HEK293T (cell line): Measurements from ENCODE around the gene PPM1H.

Experiments
- CTCF ChIA-PET: fragments of 350-600 bp; formaldehyde crosslinking; extraction: SDS; loops from one replicate; lab custom pipeline; 2021; ENCODE audit warnings: antibody characterized with exemption, inconsistent platforms; lab: Yijun Ruan, JAX
- POLR2A ChIA-PET: fragments of 350-600 bp; formaldehyde crosslinking; extraction: SDS; loops from one replicate; lab custom pipeline; 2020; ENCODE audit warnings: antibody characterized with exemption, inconsistent platforms; lab: Yijun Ruan, JAX
- DNase-seq: peaks from one replicate; pipeline ENCODE4 v3.0.0; 2012; ENCODE audit warnings: mixed read lengths; ENCODE audit errors: extremely low spot score
- ARNT ChIP-seq: fragments of 450-650 bp; IDR thresholded peaks from 2 replicates; pipeline ENCODE4 v1.6.1; 2017; ENCODE audit warnings: mild to moderate bottlenecking
- BHLHE40 ChIP-seq: fragments of 450-650 bp; IDR thresholded peaks from 2 replicates; pipeline ENCODE4 v1.6.1; 2016; ENCODE audit warnings: mild to moderate bottlenecking, moderate library complexity, borderline replicate concordance
- CTBP1 ChIP-seq: fragments of 450-650 bp; IDR thresholded peaks from 2 replicates; pipeline ENCODE4 v1.6.1; 2016; ENCODE audit warnings: borderline replicate concordance
- ELF4 ChIP-seq: fragments of 450-650 bp; IDR thresholded peaks from 2 replicates; pipeline ENCODE4 v1.6.1; 2017; ENCODE audit warnings: antibody characterized with exemption
- FOXA1 ChIP-seq: fragments of 450-650 bp; IDR thresholded peaks from 2 replicates; pipeline ENCODE4 v1.6.1; 2016; ENCODE audit warnings: mild to moderate bottlenecking
- FOXK2 ChIP-seq: fragments of 450-650 bp; IDR thresholded peaks from 2 replicates; pipeline ENCODE4 v1.6.1; 2016; ENCODE audit warnings: mild to moderate bottlenecking
- FOXM1 ChIP-seq: fragments of 450-650 bp; IDR thresholded peaks from 2 replicates; pipeline ENCODE4 v1.6.1; 2017; ENCODE audit warnings: mild to moderate bottlenecking, borderline replicate concordance
- HDGF ChIP-seq: fragments of 450-650 bp; IDR thresholded peaks from 2 replicates; pipeline ENCODE4 v1.6.1; 2017; ENCODE audit warnings: antibody characterized with exemption, borderline replicate concordance
- L3MBTL2 ChIP-seq: fragments of 450-650 bp; conservative IDR thresholded peaks from 2 replicates; pipeline ENCODE4 v1.6.1; 2016; ENCODE audit warnings: mild to moderate bottlenecking
- LEF1 ChIP-seq: fragments of 450-650 bp; IDR thresholded peaks from 2 replicates; pipeline ENCODE4 v1.6.1; 2017; ENCODE audit warnings: mild to moderate bottlenecking, borderline replicate concordance
- NFRKB ChIP-seq: fragments of 450-650 bp; IDR thresholded peaks from 2 replicates; pipeline ENCODE4 v1.6.1; 2016; ENCODE audit warnings: mild to moderate bottlenecking, moderate library complexity
- SP1 ChIP-seq: fragments of 450-650 bp; IDR thresholded peaks from 2 replicates; pipeline ENCODE4 v1.6.1; 2017
- SUZ12 ChIP-seq: fragments of 450-650 bp; IDR thresholded peaks from 2 replicates; pipeline ENCODE4 v1.6.1; 2016; ENCODE audit warnings: mild to moderate bottlenecking
- TARDBP ChIP-seq: fragments of 450-650 bp; IDR thresholded peaks from 2 replicates; pipeline ENCODE4 v1.6.1; 2016
- ZNF384 ChIP-seq: fragments of 450-650 bp; IDR thresholded peaks from 2 replicates; pipeline ENCODE4 v1.6.1; 2016
- TF ChIP-seq, protein P1 (sequence below): fragments of 450-650 bp; IDR thresholded peaks from 2 replicates; pipeline ENCODE4 v1.6.1; 2016

Gene PPM1H

DNA sequence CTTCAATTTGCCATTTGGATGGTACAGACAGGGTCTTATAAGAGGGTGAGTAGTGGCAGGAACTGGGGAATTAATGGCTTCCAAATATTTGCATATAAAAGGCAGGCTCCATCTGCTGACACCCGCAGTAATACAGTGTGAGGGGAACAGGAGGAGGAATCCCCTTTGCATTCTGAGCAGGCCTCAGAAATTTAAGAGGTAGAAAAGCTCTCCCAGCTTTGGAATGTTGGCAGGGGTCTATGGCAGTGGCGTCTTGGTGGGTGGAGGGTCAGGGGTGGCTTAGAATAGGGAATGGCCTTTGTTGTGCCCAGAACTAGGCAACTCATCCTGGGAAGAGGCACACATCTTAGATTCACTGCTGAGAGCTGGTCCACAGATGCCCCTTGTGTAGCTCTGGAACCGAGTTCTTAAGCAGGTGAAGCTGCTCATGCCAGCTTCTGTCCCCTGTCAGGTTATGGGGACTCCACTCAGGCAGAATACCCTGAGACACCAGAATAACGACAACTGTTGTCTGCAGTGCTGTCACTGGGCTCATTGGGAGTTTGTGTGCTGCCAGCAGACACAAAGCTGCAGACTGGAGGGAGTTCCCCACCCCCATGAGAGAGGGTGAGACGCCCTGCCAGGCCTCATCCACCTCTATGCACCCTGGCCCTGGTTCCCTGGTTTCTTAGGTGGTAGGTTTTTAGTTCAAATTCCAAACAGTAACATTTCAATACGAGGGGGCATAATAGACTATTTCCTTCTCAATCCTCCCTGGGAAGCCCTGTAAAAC, 278.2 kb downstream of the PPM1H start:
- ChIA-PET POLR2A (no interaction called here), CTCF (no interaction called here)
- TF ChIP-seq TARDBP = no peak
- TF ChIP-seq FOXA1 = no peak
- no peak for DNase-seq

DNA sequence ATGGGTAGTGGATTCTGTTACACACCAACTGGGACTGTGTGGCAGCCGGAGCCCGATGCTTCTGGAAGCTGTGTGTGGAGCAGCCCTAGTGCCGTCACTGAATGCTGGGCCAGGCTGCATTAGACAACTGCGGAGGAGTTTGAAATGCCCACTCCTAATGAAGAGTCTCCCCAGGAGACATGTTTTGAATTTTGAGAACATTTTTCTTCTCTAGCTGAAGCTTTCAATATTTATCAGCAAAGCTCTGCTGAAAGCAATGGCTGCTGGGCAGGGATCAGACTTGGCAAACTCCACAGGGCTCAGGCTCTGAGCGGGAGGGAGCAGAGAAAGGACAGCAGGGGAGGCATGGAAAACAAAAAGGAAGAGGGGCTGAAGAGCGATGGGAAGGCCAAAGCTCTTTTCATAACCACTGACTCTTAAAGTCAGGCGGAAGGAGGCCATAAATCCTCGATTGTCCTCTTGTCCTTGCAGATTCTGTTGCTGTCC, 279.2 kb downstream of the PPM1H start:
- CTCF ChIA-PET = no interaction called here
- no peak for DNase-seq
- POLR2A ChIA-PET = no interaction called here
- TF ChIP-seq, protein P1, sequence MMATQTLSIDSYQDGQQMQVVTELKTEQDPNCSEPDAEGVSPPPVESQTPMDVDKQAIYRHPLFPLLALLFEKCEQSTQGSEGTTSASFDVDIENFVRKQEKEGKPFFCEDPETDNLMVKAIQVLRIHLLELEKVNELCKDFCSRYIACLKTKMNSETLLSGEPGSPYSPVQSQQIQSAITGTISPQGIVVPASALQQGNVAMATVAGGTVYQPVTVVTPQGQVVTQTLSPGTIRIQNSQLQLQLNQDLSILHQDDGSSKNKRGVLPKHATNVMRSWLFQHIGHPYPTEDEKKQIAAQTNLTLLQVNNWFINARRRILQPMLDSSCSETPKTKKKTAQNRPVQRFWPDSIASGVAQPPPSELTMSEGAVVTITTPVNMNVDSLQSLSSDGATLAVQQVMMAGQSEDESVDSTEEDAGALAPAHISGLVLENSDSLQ = no peak
- TF ChIP-seq L3MBTL2 = no peak
- no peak for TF ChIP-seq CTBP1

DNA sequence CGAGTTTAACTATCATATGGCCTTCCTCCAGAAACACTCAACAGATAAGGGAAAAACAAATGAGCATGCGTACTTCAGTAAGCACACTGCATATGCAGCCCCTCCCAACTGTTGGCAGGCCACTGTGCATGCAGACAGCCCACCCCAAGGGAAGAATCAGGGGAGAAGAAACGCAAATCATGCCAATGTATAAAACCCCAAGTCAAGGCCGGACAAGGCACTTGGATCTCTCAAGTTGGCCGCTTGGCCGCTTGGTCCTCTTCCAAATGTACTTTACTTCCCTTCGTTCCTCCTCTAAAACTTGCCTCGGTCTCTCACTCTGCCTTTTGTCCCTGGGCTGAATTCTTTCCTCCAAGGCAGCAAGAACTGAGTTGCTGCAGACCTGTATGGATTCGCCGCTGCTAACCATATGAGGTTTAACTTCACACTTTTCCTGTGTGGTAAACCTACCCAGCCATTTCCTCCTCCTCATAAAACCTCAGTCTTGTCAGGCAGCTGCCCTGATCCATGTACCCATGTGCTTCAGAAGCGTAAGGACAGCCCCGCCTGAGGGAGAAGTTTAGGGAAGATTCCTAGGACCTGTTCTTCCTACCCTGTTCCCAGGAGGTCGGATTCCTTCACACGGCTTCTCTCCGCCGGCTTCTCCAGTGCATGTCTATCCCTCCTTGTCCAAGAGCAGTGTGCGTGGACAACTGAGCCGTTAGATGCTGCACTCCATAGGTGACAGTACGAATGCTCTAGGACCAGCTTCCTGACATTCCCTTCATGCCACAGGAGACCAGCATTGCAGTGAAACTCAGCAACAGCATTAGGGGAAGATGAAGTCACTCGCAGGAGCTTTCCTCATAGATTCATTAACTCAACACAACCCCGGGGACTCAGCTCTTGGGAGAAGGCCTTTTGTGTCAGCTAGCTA, 280.4 kb downstream of the PPM1H start:
- ChIA-PET POLR2A (no interaction called here), CTCF (interaction anchor here (0.7 kb wide), 1 partner anchor 35 kb away, joined by 5 read pairs; no protein-coding TSS in a partner anchor)
- no peak for DNase-seq
- no peak for TF ChIP-seq FOXK2
- TF ChIP-seq BHLHE40 = no peak
- no peak for TF ChIP-seq FOXM1
- TF ChIP-seq LEF1 = no peak
- no peak for TF ChIP-seq CTBP1
- no peak for TF ChIP-seq FOXA1
- no peak for TF ChIP-seq SUZ12
- TF ChIP-seq, protein P1 = no peak
- TF ChIP-seq TARDBP = no peak
- no peak for TF ChIP-seq L3MBTL2
- TF ChIP-seq ARNT = no peak
- no peak for TF ChIP-seq HDGF
- TF ChIP-seq ELF4 = no peak
- no peak for TF ChIP-seq SP1
- TF ChIP-seq ZNF384 = no peak

DNA sequence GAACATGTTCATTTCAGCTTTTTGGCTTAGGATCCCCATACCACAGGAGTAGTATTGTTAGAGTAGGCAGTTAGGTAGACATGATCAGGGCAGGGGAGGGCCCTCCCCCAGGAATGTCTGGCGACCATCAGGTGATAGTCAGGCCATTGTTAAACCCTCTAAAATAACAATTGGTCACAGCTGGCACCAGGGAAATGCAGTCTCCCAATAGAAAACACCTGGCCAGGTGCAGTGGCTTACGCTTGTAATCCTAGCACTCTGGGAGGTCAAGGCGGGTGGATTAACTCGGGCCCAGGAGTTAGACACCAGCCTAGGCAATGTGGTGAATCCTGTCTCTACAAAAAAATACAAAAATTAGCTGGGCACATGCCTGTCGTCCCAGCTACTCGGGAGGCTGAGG, 281.2 kb downstream of the PPM1H start:
- ChIA-PET CTCF (interaction anchor here (0.7 kb wide), 1 partner anchor 34 kb away, joined by 5 read pairs; no protein-coding TSS in a partner anchor), POLR2A (no interaction called here)
- TF ChIP-seq ELF4 (no peak), FOXM1 (no peak), BHLHE40 (no peak), FOXK2 (no peak)
- no peak for DNase-seq

DNA sequence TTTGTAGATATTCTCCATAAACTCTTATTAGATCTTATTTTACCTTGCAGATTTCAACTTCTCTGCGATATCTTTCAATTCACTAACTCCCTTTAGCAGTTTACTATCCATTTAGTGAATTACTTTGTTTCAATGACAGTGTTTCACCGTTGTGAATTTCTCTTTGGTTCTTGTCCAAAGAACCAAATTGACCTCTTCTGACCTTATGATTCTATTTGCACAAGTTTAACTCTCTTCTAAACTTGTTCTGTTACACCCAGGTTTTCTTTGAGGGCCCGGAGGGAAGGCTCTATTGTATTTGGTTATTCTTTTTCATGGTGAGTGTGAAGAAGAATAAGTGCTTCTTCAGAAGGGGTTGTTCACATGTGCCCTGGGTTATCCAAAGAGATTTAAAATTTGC, 281.6 kb downstream of the PPM1H start:
- ChIA-PET POLR2A (no interaction called here), CTCF (interaction anchor here (0.7 kb wide), 1 partner anchor 33 kb away, joined by 5 read pairs; no protein-coding TSS in a partner anchor)
- no peak for DNase-seq
- TF ChIP-seq ARNT (no peak), ELF4 (no peak), SUZ12 (no peak), FOXM1 (no peak), HDGF (no peak), BHLHE40 (no peak), FOXK2 (no peak), FOXA1 (no peak), ZNF384 (no peak), TARDBP (no peak), NFRKB (no peak), CTBP1 (no peak)
- TF ChIP-seq, protein P1 = no peak

DNA sequence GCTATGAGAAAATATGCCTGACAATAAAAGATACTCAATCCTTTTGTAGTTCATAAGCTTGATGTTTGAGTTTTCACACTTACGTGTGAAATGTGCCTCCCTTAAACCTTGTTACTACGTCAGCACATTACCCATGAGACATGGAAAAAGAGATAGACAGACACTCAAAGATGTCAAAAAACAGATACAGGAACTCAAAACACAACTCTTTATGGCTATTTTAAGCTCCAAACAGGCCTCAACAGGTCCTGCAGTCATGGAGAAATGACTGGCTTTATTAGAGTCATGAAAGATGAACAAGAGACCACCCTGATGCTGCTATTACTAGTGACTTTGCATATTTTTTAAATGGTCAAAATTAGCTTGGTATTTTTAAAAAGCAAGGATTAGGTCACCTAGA, 283.8 kb downstream of the PPM1H start:
- no peak for DNase-seq
- ChIA-PET POLR2A (interaction anchor here (0.9 kb wide), 1 partner anchor 8 kb away, joined by 3 read pairs; no protein-coding TSS in a partner anchor), CTCF (no interaction called here)
- no peak for TF ChIP-seq L3MBTL2
- TF ChIP-seq ARNT = no peak
- TF ChIP-seq NFRKB = no peak
- TF ChIP-seq FOXM1 = no peak
- no peak for TF ChIP-seq ELF4
- no peak for TF ChIP-seq SUZ12
- TF ChIP-seq ZNF384 = no peak
- no peak for TF ChIP-seq HDGF
- TF ChIP-seq SP1 = no peak
- no peak for TF ChIP-seq LEF1
- no peak for TF ChIP-seq BHLHE40
- TF ChIP-seq FOXA1 = no peak
- TF ChIP-seq CTBP1 = no peak
- TF ChIP-seq, protein P1 = no peak
- no peak for TF ChIP-seq TARDBP
- TF ChIP-seq FOXK2 = no peak
